Activated CD8-positive, alpha-beta T cell treated with anti-CD3 and anti-CD28 coated beads for 36 hours (primary cell): ENCODE data around the gene NDUFA13. TPM values are rescaled to one million over a fixed set of nuclear protein-coding genes. Genes with fewer than 3 reads are reported as not detected.

Experiments used
- ATAC-seq: fragments of 200-7000 bp; cut with Tn5 transposase; one replicate; pipeline ENCODE4 v1.10.0; 2021; ENCODE audit warnings: mild to moderate bottlenecking, moderate library complexity
- CTCF ChIA-PET: fragments of 350-600 bp; sonication (Branson Sonifier 250); formaldehyde crosslinking; loops from one replicate; lab custom pipeline; 2021; ENCODE audit warnings: antibody characterized with exemption; lab: Charles Lee
- POLR2A ChIA-PET: fragments of 350-600 bp; sonication (Branson Sonifier 250); formaldehyde crosslinking; loops from one replicate; lab custom pipeline; 2021; ENCODE audit warnings: antibody characterized with exemption; lab: Charles Lee
- DNase-seq: peaks from one replicate; pipeline ENCODE4 v3.0.0-alpha.2; 2020
- H3K27ac Mint-ChIP-seq: one replicate; pipeline ENCODE4 v1.8.0; 2021; ENCODE audit warnings: mild to moderate bottlenecking, mixed read lengths
- H3K27me3 Mint-ChIP-seq: one replicate; pipeline ENCODE4 v1.8.0; 2021; ENCODE audit warnings: mixed read lengths
- H3K36me3 Mint-ChIP-seq: one replicate; pipeline ENCODE4 v1.8.0; 2021; ENCODE audit warnings: low read depth, mixed read lengths
- H3K4me1 Mint-ChIP-seq: one replicate; pipeline ENCODE4 v1.8.0; 2021; ENCODE audit warnings: low read depth, mixed read lengths
- H3K4me3 Mint-ChIP-seq: one replicate; pipeline ENCODE4 v1.8.0; 2021; ENCODE audit warnings: mild to moderate bottlenecking, moderate library complexity, mixed read lengths
- H3K9me3 Mint-ChIP-seq: one replicate; pipeline ENCODE4 v1.8.0; 2021; ENCODE audit warnings: mixed read lengths
- intact Hi-C: fragments of 100-400 bp; cut with micrococcal nuclease; formaldehyde crosslinking; loops from one replicate; pipeline ENCODE4 v1.10.0; 2022
- total RNA-seq, 2 experiments: library from RNA; stranded (reverse); gene quantifications; one replicate each; pipeline ENCODE4 v1.2.3, GENCODE V29; 2021
- TF ChIP-seq, protein P1 (sequence below): fragments of 200-600 bp; IDR thresholded peaks from one replicate; pipeline ENCODE4 v1.8.0; 2022; ENCODE audit warnings: antibody characterized with exemption, mild to moderate bottlenecking

NDUFA13 gene
- total RNA-seq, 2 experiments from 2014 or later = 298 to 310 TPM

DNA sequence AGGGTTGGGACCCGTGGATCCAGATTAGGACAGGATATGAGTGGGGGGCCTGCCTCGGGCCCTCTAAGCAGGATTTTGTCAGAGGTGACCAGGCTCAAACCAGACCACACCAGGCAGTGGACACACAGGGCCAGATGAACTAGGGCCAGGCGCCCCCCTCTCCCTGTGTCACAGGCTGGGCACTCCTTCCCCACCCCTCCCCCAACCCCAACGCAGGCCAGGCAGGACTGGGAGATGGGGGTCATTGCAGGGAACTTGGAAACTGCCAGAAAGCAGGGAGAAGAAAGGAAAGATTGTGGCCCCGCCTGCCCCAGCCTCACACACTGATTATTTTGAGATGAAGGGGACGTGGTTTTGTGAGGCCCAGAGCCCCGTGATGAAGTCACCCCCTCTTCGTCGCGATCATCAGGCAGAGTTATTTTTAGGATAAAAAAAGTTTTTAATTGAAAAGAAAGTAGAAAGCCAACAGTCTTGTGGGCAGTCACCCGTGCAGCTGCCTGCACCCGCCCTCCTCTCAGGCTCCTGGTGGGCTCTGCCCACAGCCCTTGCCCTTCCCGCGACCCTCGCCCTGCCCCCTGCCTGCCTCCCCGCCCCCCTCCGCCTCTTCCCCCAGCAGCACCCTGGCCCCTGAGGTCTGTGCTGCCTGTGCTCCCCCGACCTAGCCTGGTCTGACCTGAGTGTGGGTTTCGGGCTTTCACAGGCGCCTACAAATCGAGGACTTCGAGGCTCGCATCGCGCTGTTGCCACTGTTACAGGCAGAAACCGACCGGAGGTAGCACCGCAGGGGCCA, 10.8 kb downstream of the NDUFA13 start:
- no peak overlapping the region for H3K4me3 Mint-ChIP-seq
- H3K9me3 Mint-ChIP-seq = no peaks in the 10 kb centered on the region
- ATAC-seq (no peak), DNase-seq (peak; percentile 25)
- ChIA-PET CTCF (no interaction called here), POLR2A (interaction anchor here (0.8 to 2.7 kb wide), 2 partner anchors 14 to 117 kb away, joined by 3 to 6 read pairs; partner anchors contain the start of gene GMIP)
- H3K27ac Mint-ChIP-seq = peak overlapping the region; percentile 55
- no peaks in the 10 kb centered on the region for H3K27me3 Mint-ChIP-seq
- TF ChIP-seq, protein P1, sequence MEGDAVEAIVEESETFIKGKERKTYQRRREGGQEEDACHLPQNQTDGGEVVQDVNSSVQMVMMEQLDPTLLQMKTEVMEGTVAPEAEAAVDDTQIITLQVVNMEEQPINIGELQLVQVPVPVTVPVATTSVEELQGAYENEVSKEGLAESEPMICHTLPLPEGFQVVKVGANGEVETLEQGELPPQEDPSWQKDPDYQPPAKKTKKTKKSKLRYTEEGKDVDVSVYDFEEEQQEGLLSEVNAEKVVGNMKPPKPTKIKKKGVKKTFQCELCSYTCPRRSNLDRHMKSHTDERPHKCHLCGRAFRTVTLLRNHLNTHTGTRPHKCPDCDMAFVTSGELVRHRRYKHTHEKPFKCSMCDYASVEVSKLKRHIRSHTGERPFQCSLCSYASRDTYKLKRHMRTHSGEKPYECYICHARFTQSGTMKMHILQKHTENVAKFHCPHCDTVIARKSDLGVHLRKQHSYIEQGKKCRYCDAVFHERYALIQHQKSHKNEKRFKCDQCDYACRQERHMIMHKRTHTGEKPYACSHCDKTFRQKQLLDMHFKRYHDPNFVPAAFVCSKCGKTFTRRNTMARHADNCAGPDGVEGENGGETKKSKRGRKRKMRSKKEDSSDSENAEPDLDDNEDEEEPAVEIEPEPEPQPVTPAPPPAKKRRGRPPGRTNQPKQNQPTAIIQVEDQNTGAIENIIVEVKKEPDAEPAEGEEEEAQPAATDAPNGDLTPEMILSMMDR = no peak
- intact Hi-C loops = no loop called here
- peaks cover 13% of the 10 kb centered on the region for H3K36me3 Mint-ChIP-seq
- H3K4me1 Mint-ChIP-seq = peaks cover 16% of the 10 kb centered on the region

DNA sequence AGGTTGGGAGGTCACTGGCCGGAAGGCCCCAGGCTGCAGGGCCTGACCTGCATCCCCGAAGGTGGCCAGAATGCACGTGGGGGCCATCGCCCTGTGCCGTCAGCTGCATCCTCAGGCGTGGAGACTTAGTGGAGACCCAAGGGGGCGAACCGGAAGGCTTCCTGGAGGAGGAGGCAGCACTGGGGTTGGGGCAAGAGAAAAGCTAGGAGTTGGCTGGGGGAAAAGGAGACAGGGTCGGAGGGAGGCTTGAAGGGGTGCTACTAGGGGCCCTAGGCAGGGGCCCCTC, 11.3 kb downstream of the NDUFA13 start:
- intact Hi-C loops = no loop called here
- H3K27ac Mint-ChIP-seq = no peak overlapping the region
- H3K4me3 Mint-ChIP-seq = no peak overlapping the region
- POLR2A ChIA-PET = interaction anchor here (0.8 to 2.7 kb wide), 2 partner anchors 13 to 116 kb away, joined by 3 to 6 read pairs; partner anchors contain the start of gene GMIP
- TF ChIP-seq, protein P1 = no peak
- H3K36me3 Mint-ChIP-seq = peaks cover 16% of the 10 kb centered on the region
- H3K9me3 Mint-ChIP-seq = no peaks in the 10 kb centered on the region
- H3K4me1 Mint-ChIP-seq = peaks cover 18% of the 10 kb centered on the region
- ATAC-seq = no peak
- CTCF ChIA-PET = interaction anchor here (1.3 kb wide), 1 partner anchor 27 kb away, joined by 3 read pairs; no protein-coding TSS in a partner anchor
- no peak for DNase-seq
- H3K27me3 Mint-ChIP-seq = no peaks in the 10 kb centered on the region

DNA sequence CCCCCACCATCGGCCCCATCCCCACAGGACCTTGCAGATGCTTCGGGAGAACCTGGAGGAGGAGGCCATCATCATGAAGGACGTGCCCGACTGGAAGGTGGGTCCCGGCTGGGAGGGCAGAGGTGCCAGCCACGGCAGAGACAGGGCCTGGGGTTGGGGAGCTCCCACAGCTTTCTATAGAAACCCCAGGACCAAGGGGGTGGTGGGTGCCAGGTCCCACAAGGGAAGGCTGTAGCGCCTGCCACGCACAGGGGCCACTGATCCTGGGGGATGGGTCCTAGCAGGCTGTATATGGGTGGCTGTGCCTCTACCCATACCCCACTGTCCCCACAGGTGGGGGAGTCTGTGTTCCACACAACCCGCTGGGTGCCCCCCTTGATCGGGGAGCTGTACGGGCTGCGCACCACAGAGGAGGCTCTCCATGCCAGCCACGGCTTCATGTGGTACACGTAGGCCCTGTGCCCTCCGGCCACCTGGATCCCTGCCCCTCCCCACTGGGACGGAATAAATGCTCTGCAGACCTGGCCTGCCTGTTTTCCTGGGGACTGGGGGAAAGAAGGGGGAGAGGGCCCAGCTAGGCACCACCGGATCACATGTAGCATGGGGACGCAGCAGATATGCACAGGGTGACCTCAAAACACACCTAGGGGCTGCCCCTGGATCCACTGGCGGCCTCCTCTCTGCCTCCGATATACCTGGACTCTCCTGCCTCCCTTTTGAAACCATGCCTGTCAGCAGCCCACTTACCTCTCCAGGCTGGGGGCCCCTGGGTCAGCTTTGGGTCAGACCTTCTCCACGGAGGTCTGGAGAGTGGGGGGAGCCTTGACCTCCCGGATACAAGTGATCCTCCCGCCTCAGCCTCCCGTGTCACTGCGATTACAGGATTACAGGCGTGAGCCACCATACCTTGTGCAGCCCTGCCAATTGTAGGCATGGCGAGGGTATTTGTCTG, 11.9 kb downstream of the NDUFA13 start:
- Mint-ChIP-seq H3K27ac (no peak overlapping the region), H3K27me3 (no peaks in the 10 kb centered on the region), H3K9me3 (no peaks in the 10 kb centered on the region), H3K4me1 (peaks cover 16% of the 10 kb centered on the region), H3K4me3 (no peak overlapping the region), H3K36me3 (peaks cover 12% of the 10 kb centered on the region)
- ATAC-seq = no peak
- DNase-seq = no peak
- ChIA-PET CTCF (interaction anchor here (1.3 kb wide), 1 partner anchor 26 kb away, joined by 3 read pairs; no protein-coding TSS in a partner anchor), POLR2A (interaction anchor here (0.8 to 2.7 kb wide), 2 partner anchors 13 to 116 kb away, joined by 3 to 6 read pairs; partner anchors contain the start of gene GMIP)
- TF ChIP-seq, protein P1 = no peak
- intact Hi-C loops = no loop called here

DNA sequence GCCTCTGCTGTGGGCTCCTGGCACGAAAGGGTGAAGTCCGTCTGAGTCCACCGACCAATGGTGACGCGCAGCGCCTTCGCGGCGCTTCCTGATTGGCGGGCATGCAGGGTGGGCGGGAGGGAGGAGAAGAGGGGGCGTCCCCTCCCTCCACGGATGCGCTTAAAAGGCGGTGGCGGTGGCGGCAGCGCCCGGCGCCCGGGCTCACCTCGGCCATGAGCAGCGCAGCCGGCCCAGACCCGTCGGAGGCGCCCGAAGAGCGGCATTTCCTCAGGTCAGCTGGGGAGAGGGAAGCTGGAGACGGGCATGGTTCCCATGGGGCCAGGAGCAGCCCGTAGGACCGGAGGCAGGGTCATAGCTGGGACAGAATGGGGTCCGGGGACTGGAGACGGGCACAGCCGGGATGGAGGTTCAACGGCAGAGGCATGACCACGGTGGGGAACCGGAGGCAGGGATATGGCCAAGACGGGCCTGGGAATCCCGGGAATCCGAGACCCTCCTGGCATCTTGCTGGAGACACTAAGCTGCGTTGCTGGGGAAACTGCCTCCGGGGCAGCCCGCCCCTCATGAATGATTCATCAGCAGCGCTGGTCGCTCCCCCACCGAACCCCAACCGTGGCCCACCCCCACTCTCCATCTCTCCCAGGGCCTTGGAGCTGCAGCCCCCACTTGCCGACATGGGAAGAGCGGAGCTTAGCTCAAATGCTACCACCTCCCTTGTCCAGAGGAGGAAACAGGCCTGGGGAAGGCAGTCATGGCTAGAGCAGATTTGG, 12.9 kb downstream of the NDUFA13 start, which contains the start of gene YJEFN3:
Gene YJEFN3, plus strand, starts transcription at position 191 of the 770 bp plus-strand sequence. Its CDS starts 22 bp downstream, at position 213.
- POLR2A ChIA-PET = interaction anchor here (1.0 to 2.7 kb wide), 3 partner anchors 12 to 63 kb away, joined by 3 to 6 read pairs (median 6); partner anchors contain the start of gene NDUFA13

More for the DNA sequence above, 12.9 kb downstream of the NDUFA13 start, which contains the start of gene YJEFN3:
- intact Hi-C loops = no loop called here
- Mint-ChIP-seq H3K4me3 (no peak within 1 kb of the TSS), H3K36me3 (peaks cover 10% of the 10 kb centered on the region), H3K4me1 (peaks cover 15% of the 10 kb centered on the region), H3K9me3 (no peaks in the 10 kb centered on the region), H3K27ac (no peak within 1 kb of the TSS), H3K27me3 (no peaks in the 10 kb centered on the region)
- DNase-seq (no peak), ATAC-seq (no peak)
- TF ChIP-seq, protein P1 = no peak
- CTCF ChIA-PET = interaction anchor here (1.3 to 7.2 kb wide), 3 partner anchors 25 to 133 kb away, joined by 3 to 51 read pairs (median 3); partner anchors contain the start of gene GMIP
